NCI-H2227 (cell line): ENCODE measurements around the gene TACR2.

Source experiments
- DNase-seq: peaks from one replicate; lab custom pipeline; 2025; ENCODE audit not compliant: unreplicated experiment; lab: John Stamatoyannopoulos, UW

Gene TACR2

DNA sequence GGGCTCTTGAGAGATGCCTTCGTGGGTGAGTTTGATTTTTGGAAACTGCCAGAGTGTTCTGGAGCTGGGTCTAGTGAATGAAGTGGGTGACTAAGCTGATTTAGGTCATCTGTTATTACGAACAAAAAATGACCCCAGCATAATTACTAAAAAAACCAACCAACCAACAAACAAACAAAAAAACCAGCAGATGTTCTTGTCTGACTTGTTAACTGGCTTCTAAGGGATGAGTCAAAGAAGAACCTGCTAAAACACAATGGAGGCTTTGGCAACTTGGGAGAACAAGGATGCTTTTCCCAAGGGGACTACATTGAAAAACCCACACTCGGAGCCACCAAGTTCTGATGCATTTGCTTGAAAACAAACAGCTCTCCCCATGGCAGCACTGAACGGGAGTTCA, 11.5 kb downstream of the TACR2 start:
- DNase-seq: no peak

DNA sequence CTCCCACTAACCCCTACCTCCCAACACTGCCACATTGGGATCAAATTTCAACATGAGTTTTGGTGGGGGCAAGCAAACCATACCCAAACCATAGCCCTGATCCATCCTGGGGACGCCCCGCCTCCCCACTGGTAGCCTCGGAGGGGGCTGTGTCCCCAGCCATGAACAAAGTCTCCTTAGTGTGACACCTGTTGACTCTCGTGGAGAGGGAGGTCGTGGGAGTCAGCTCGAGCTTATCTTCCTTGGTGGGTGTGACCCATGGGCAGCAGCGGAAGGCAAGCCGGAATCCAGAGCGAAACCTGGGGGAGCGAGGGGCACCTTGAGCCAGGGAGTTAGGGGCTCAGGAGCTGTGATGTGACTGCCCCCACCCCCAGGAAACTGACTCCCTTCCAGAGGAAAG, 11.9 kb downstream of the TACR2 start:
- no peak for DNase-seq

GRCh38 chr10:69403519-69403918, 13.2 kb downstream of the TACR2 start:
- no peak for DNase-seq

DNA sequence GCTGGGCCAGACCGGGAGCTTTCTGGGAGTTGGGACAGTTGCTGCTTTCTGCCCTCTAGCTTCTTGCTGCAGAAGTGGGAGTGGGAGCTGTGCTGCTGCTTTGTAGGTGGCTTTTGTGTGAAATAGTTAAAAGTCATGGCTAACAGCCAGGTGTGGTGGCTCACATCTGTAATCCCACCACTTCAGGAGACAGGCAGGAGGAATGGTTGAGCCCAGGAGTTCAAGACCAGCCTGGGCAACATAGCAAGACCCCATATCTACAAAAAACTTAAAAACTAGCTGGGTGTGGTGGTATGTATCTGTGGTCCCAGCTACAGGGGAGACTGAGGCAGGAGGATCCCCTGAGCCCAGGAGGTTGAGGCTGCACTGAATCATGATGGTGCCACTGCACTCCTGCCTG, 13.7 kb downstream of the TACR2 start:
- no peak for DNase-seq

- DNase-seq: no peak
These were observed 14.3 kb downstream of the TACR2 start for GRCh38 chr10:69402386-69402785.

- DNase-seq: no peak
These were observed 15.3 kb downstream of the TACR2 start for GRCh38 chr10:69401416-69401815.

DNA sequence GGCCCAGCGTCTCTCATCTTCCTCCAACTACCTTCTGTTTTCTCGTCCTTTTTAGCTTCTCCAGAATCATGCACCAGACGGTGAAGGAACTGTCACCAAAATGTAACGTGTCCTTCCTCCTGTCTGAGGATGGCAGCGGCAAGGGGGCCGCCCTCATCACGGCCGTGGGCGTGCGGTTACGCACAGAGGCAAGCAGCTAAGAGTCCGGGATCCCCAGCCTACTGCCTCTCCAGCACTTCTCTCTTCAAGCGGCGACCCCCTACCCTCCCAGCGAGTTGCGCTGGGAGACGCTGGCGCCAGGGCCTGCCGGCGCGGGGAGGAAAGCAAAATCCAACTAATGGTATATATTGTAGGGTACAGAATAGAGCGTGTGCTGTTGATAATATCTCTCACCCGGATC, 15.8 kb downstream of the TACR2 start:
- no peak for DNase-seq

DNA sequence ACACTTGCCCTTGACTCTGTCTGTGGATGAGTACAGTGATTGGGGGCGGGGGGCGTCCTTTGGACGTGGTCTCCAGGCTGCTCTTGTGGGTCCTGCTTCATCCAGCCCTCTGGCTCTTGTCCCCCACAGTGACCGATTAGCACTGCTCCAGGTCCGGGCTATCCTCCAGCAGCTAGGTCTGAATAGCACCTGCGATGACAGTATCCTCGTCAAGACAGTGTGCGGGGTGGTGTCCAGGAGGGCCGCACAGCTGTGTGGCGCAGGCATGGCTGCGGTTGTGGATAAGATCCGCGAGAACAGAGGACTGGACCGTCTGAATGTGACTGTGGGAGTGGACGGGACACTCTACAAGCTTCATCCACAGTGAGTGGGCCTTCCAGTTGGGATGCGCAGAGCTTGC, 18.3 kb downstream of the TACR2 start:
- no peak for DNase-seq

GRCh38 chr10:69397972-69398371, 18.7 kb downstream of the TACR2 start:
- no peak for DNase-seq

DNA sequence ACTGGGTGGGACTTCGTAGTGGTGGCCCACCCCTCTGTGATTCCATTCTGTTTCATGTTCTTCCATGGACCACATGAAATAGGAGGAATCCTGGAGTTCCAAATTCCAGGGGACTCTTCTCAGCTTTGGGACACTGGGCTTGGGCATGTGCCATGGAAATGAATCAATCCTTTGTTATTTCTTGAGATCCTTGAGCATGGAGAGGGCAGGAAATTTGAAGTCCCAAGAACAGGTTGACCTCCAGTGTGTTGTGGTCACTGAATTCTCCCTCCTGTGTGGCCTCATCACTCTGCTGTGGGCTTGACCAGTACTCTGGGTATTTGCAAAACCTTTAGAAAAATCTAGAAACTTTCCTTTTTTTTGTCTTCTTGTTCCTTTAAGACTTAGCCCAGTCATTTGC, 22.7 kb downstream of the TACR2 start:
- DNase-seq: no peak

DNA sequence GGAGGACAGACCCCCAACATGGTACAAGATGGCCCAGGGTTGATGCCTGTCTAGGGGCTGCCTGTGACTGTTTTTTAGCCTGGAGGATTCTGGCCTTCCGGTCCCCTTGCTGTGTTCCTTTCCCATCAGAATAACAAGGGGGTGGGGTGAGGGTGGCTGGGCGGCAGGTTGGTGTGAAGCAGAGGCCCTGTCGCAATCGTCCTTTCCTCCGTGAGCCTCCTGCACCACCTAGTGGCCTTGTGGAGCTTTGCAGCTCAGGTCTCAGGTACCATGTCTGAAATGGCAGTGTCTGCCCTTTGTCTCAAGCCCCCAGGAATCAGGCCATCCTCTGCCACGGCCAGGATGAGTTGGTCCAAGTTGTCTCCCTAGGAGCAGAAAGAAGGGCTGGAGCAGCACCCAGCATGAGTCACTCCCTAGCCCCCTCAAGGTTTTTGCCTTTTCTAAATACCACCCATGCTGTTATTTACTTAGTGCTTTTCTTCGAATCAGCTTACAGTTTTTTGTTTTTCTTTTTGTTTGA, 24.2 kb downstream of the TACR2 start:
- DNase-seq: peak; percentile 87

GRCh38 chr10:69391158-69391557, 25.6 kb downstream of the TACR2 start:
- no peak for DNase-seq

GRCh38 chr10:69389827-69390490, 26.8 kb downstream of the TACR2 start:
- no peak for DNase-seq

DNA sequence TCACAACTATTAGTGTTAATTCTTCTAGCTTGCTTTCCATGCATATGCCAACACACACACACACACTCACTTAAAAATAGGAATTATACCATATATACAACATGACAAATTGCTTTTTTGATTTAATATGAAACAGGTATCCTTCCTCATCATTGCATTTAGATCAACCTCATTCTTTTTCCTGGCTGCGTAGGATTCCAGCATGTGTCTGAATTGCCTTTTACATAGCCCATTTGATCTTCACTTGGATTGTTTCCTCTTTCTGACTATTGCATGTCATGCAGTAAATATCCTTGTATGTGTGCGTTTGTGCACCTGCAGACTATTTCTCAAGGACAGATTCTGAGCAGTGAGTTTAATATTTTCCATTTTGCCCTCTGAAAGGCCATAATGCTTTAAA, 28.2 kb downstream of the TACR2 start:
- DNase-seq: no peak

DNA sequence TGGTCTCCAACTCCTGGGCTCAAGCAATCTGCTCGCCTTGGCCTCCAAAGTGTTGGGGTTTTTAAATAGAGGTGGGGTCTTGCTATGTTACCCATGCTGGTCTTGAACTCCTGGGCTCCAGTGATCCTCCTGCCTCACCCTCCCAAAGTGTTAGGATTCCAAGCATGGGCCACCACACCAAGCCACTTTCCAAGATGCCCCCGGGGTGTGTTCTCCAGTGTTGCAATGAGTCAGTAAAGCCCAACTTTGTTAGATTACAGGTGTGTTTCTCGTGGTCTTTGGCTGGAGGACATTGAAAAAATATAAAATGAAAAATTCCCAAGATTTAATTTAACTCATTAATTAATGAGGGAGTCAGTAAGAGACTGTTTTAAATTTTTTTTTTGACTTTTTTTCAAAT, 29.2 kb downstream of the TACR2 start:
- DNase-seq: no peak

DNA sequence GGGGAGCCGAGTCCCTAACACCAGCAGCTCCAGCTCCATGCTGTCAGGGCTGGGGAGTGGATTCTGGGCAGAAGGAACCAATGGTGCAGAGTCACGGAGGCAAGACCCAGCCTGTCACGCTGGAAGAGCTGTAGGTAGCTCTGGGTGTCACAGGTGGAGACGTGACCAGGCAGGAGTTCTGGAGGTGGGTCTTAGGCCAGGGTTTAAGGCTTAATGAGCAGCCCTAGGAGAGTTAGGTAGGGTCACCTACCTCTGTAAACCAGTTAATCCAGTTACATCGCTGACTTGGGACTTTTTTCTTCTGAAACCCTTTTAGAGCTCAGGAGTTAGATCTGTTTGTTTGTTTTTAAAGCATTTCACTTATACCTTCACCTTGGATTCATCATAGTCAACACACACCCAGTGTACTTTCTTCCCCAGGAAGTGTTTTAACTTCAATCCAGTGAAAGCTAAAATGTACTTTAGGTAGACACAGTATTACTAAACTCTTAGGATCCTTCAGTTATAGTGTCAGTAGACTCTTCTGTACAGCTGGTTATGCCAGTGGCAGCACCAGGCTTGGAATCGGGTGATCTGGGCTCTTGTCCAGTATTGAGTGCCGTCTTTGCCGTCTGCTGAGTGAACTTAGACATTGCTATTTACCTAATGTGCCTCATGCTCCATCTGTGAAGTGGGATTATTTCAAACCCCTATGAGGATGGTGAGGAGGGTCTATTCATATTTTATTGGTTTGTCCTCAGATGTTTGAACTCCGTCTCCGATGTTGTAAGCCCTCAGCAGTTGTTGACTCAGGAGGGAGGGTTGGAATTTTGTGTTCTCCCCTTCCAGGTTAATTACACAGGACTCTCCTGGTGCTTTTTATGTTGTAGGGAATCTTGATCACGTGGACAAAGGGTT, 31.0 kb downstream of the TACR2 start:
- DNase-seq: no peak

GRCh38 chr10:69384320-69384719, 32.4 kb downstream of the TACR2 start:
- no peak for DNase-seq

GRCh38 chr10:69383558-69383957, 33.2 kb downstream of the TACR2 start:
- no peak for DNase-seq

DNA sequence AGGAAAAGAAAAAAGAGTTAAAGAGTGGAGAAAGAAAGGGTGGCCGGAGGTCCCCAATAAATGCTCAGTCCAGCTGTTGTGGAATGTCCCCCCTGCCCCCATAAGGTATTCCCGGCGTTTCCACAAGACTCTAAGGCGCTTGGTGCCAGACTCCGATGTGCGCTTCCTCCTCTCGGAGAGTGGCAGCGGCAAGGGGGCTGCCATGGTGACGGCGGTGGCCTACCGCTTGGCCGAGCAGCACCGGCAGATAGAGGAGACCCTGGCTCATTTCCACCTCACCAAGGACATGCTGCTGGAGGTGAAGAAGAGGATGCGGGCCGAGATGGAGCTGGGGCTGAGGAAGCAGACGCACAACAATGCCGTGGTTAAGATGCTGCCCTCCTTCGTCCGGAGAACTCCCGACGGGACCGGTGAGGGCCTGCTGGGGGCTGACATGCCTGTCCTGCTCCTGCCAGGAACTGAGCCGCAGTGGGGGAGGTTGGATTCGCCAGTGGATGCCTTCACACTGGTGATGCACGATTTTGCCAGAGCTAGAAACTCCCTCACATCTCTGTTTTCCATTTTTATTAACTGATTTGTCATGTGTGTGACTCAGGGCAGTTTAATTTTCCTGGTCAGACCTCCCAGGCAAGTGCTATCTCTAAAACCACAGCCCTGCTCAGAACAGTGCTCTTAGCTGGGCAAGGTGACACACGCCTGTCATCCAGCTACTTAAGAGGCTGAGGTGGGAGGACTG, 34.2 kb downstream of the TACR2 start:
- DNase-seq: no peak

- DNase-seq: no peak
These were observed 36.9 kb downstream of the TACR2 start for GRCh38 chr10:69379800-69380199.

DNA sequence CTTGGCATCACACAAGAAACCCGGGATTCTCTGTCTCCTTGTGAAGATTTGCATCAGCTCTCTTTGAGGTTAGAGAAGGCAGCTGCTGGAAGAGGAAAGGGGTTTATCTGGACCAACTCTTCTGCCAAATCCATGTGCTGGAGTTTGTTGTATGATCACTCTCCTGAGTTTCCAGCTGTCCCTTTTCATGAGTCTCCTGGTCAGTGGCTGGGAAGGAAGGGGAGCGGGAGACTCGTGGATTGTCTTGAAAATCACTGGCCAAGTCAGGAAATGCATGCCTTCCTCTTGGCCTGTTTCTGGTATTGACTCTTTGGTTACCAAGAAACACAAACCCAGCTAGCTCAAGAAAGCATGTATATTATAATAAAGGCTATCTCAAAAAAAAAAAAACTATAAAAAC, 38.8 kb downstream of the TACR2 start:
- no peak for DNase-seq

GRCh38 chr10:69377191-69377590, 39.5 kb downstream of the TACR2 start:
- DNase-seq: no peak
